ENCODE measurements around the gene STMP1. TPM values are rescaled to one million over a fixed set of nuclear protein-coding genes. Genes with fewer than 3 reads are reported as not detected.
A peak's percentile ranks its signal among the peaks of the same experiment; 100 is the strongest.

STMP1 gene
- total and polyA plus RNA-seq, 5 donors, result 27.4 to 30.9 (median 29.3) TPM

DNA sequence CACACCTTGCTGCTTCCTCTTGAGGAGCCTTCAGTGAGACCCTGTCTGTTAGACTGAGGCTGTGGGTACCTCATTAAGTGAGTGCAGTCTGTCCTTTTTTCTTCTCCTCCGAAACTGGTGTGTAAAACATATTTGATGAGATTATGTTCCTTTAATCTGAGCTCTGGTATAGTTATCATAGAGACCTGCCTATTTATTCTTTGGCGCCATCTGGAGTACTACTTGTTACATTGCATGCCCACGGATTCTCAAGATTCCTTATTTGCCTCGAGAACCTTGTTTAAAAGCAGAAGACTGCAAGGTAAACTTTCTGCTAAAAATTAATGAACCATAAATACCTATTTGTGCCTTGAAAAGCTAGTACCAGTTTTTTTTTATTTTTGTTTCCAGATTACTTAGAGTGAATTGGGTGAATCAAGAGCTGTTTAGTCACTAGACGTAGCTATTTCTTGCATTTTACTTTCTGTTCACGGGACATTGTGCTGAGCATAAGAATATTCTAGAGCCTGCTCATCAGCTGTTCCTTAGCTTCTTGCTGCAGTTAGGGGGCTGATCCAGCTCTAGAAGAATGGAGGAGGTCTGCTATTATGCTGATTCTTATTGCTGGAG, 16.9 kb upstream of the STMP1 start:
- H3K27me3 ChIP-seq (ENCODE audit: control insufficient read depth, insufficient read depth), result no peaks in the 10 kb centered on the region
- ATAC-seq (peak; percentile 26 to 73), DNase-seq (no peak)
- H3K4me3 ChIP-seq (ENCODE audit: low read length), result no peak overlapping the region
- intact Hi-C loops (cut with DNase I), result loop anchor here in 3 of 4 donors (5.0 to 10.0 kb wide), 3 partner anchors 361 to 371 kb away; no protein-coding TSS in a partner anchor
- H3K27ac ChIP-seq (ENCODE audit: low read length), result no peak overlapping the region
- 41% methylated on average over 6 of the region's 6 CpGs for WGBS
- H3K9me3 ChIP-seq (ENCODE audit: control insufficient read depth, low read length), result no peaks in the 10 kb centered on the region
- H3K4me1 ChIP-seq (ENCODE audit: control insufficient read depth, insufficient read depth, low read length), result no peaks in the 10 kb centered on the region

DNA sequence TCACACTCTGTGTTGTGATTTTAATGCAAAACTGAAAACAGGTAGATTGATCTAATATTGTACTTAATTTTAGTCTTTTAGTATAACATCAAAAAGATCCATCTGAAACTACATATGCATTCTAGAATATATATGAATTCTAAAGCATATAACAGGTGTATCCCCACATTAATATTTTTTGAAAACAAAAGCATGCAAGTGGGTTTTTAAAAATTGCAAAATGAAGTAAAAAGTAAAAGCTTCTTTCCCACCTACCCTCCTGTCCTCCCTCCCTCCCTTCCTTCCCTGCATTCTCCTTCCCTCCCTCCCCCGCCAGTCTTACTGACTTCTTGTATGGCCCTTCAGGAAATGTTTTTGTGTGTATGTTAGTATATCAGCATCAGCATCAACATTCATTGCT, 14.6 kb upstream of the STMP1 start:
- no peaks in the 10 kb centered on the region for H3K27me3 ChIP-seq (ENCODE audit: control insufficient read depth, insufficient read depth)
- H3K9me3 ChIP-seq (ENCODE audit: control insufficient read depth, low read length), result no peaks in the 10 kb centered on the region
- no peak overlapping the region for H3K4me3 ChIP-seq (ENCODE audit: low read length)
- H3K27ac ChIP-seq (ENCODE audit: low read length), result no peak overlapping the region
- WGBS, result 83% methylated on average over 1 of the region's 1 CpG
- no peaks in the 10 kb centered on the region for H3K4me1 ChIP-seq (ENCODE audit: control insufficient read depth, insufficient read depth, low read length)
- DNase-seq (no peak), ATAC-seq (no peak)
- intact Hi-C loops (cut with DNase I), result loop anchor here in 3 of 4 donors (5.0 to 10.0 kb wide), 3 partner anchors 363 to 373 kb away; no protein-coding TSS in a partner anchor

DNA sequence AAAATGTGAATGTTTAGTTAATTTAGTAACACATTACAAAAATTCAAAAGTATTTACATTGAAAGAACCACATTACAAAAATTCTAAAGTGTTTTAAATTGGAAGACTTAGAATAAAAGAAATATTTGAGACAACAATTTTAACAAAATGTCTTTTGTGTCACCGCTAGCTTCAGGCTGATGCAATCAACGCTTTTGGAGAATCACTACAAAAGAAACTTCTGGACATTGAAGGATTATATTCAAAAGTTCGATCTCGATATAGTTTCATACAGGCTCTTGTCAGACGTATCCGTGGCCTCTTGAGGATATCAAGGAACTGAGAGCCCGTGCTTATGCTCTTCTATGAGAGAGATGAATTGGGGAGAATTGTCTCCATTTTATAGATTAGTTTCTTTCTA, 14.1 kb upstream of the STMP1 start:
- H3K9me3 ChIP-seq (ENCODE audit: control insufficient read depth, low read length), result no peaks in the 10 kb centered on the region
- intact Hi-C loops (cut with DNase I), result loop anchor here in 3 of 4 donors (5.0 to 10.0 kb wide), 3 partner anchors 363 to 373 kb away; no protein-coding TSS in a partner anchor
- no peak for DNase-seq
- WGBS, result 82% methylated on average over 7 of the region's 7 CpGs
- H3K4me1 ChIP-seq (ENCODE audit: control insufficient read depth, insufficient read depth, low read length), result no peaks in the 10 kb centered on the region
- H3K4me3 ChIP-seq (ENCODE audit: low read length), result no peak overlapping the region
- no peak for ATAC-seq
- no peaks in the 10 kb centered on the region for H3K27me3 ChIP-seq (ENCODE audit: control insufficient read depth, insufficient read depth)
- no peak overlapping the region for H3K27ac ChIP-seq (ENCODE audit: low read length)

DNA sequence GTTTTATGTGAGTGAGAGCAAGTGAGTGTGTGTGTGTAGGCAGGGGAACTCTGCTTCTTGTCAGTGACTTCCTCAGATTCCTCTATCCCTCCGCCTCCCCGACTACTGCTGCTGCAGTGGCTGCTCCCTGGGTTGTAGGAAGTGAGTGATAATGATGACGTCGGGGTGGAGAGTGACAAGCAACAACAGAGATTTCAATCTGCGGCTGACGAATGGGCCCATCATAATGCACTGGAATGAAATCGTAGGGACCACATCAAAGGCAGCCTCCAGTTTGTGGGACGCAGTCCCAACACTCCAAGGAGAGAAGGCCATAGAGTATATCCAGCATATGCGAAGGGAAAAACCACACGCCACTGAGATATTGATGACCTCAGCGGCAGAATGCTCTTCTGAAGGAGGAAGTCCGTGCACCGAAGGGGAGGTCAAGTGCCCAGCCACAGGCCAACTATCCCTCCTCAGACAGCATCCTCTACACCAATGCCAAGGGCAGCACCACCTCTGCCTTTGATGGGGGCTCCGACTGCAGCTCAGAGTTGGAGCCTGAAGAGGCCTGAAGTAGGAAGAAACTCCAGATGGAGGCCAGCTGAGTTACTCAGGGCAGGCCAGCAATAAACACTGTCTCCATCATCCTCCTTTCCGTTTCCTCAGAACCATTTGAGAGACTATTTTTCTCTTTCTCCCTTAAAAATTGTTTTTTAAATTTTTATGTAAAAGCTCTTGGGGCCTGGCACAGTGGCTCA, 11.3 kb upstream of the STMP1 start:
- peak; percentile 22 to 69 for ATAC-seq
- no peaks in the 10 kb centered on the region for H3K4me1 ChIP-seq (ENCODE audit: control insufficient read depth, insufficient read depth, low read length)
- no peak overlapping the region for H3K4me3 ChIP-seq (ENCODE audit: low read length)
- intact Hi-C loops (cut with DNase I), result no loop called here
- no peak overlapping the region for H3K27ac ChIP-seq (ENCODE audit: low read length)
- H3K27me3 ChIP-seq (ENCODE audit: control insufficient read depth, insufficient read depth), result no peaks in the 10 kb centered on the region
- no peaks in the 10 kb centered on the region for H3K9me3 ChIP-seq (ENCODE audit: control insufficient read depth, low read length)
- 56% methylated on average over 15 of the region's 15 CpGs for WGBS
- DNase-seq, result no peak

DNA sequence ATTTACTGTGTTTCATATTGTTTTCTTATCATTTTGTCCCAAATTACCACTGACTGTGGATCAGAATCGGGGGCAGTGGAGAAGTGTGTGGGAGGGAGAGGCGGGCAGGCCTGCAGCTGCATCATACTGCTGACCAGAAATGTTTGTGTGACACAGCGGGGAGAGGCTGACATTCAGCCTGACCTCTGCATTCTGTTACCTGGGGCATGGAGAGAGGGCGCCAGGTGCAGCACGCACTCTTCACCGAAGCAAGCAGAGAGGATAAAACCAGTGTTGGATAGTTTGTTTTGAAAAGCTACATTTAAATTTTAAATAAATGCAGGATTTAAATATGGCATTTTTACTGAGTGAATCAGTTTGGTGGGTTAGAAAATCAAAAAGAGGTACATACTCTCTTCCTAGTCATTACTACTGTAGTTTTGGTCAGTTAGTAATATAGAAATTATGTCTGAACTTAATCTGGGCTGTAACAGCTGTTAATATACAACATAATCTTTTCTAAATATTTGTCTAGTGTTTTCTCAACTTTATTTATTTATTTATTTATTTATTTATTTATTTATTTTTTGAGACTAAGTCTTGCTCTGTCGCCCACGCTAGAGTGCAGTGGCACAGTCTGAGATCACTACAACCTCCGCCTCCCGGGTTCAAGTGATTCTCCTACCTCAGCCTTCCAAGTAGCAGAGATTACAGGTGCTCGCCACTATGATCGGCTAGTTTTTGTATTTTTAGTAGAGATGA, 8.8 kb upstream of the STMP1 start:
- 87% methylated on average over 12 of the region's 12 CpGs for WGBS
- no peaks in the 10 kb centered on the region for H3K9me3 ChIP-seq (ENCODE audit: control insufficient read depth, low read length)
- H3K4me3 ChIP-seq (ENCODE audit: low read length), result no peak overlapping the region
- H3K27ac ChIP-seq (ENCODE audit: low read length), result no peak overlapping the region
- DNase-seq (no peak), ATAC-seq (no peak)
- no peaks in the 10 kb centered on the region for H3K4me1 ChIP-seq (ENCODE audit: control insufficient read depth, insufficient read depth, low read length)
- H3K27me3 ChIP-seq (ENCODE audit: control insufficient read depth, insufficient read depth), result no peaks in the 10 kb centered on the region
- intact Hi-C loops (cut with DNase I), result no loop called here

DNA sequence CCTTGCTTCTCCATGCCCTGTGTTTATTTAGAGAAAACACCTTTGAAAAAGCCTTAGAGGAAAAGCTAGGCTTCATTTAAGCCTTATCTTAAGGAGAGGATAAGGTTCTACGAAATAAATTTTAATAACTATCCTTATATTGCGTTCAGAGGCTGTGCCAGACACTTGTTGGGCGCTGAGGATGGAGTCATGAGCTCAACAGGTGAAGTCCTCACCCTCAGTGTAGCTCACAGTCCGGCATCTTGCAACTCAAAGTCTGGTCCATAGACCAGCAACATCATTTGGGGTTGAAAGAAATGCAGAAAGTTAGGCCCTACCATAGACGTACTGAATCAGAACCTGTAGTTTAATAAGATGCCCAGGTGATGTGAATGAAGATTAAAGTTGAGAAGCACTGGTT, 3.8 kb upstream of the STMP1 start:
- no peaks in the 10 kb centered on the region for H3K27me3 ChIP-seq (ENCODE audit: control insufficient read depth, insufficient read depth)
- ATAC-seq (no peak), DNase-seq (no peak)
- intact Hi-C loops (cut with DNase I), result no loop called here
- H3K4me1 ChIP-seq (ENCODE audit: control insufficient read depth, insufficient read depth, low read length), result no peaks in the 10 kb centered on the region
- no peaks in the 10 kb centered on the region for H3K9me3 ChIP-seq (ENCODE audit: control insufficient read depth, low read length)
- no peak overlapping the region for H3K27ac ChIP-seq (ENCODE audit: low read length)
- 91% methylated on average over 5 of the region's 5 CpGs for WGBS
- no peak overlapping the region for H3K4me3 ChIP-seq (ENCODE audit: low read length)

DNA sequence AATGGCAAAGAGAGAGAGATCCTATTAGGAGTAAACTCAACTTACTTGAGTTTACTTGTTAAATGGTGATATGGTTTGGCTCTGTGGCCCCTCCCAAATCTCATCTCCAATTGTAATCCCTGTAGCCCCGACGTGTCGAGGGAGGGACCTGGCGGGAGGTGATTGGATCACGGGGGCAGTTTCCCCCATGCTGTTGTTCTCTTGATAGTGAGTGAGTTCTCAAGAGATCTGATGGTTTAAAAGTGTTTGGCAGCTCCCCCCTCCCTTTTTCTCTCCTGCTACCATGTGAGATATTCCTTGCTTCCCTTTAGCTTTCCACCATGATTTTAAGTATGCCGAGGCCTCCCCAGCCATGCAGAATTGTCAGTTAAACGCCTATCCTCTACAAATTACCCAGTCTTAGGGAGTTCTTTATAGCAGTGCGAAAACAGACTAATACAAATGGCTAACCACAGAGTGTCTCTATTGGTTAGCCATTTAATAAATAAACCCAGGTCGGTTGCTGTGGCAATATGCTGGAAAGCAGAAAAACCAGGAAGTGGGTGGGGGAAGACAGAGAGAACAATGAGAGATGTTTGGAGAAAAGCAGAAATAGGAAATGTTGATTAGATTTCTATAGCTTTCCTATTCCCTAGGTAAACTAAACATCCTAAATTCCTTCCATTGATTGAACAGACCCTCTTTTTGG, 3.0 kb upstream of the STMP1 start:
- H3K4me1 ChIP-seq (ENCODE audit: control insufficient read depth, insufficient read depth, low read length), result no peaks in the 10 kb centered on the region
- H3K27me3 ChIP-seq (ENCODE audit: control insufficient read depth, insufficient read depth), result no peaks in the 10 kb centered on the region
- no peak for ATAC-seq
- intact Hi-C loops (cut with DNase I), result no loop called here
- H3K9me3 ChIP-seq (ENCODE audit: control insufficient read depth, low read length), result no peaks in the 10 kb centered on the region
- no peak overlapping the region for H3K4me3 ChIP-seq (ENCODE audit: low read length)
- H3K27ac ChIP-seq (ENCODE audit: low read length), result no peak overlapping the region
- WGBS, result 74% methylated on average over 9 of the region's 9 CpGs
- no peak for DNase-seq

DNA sequence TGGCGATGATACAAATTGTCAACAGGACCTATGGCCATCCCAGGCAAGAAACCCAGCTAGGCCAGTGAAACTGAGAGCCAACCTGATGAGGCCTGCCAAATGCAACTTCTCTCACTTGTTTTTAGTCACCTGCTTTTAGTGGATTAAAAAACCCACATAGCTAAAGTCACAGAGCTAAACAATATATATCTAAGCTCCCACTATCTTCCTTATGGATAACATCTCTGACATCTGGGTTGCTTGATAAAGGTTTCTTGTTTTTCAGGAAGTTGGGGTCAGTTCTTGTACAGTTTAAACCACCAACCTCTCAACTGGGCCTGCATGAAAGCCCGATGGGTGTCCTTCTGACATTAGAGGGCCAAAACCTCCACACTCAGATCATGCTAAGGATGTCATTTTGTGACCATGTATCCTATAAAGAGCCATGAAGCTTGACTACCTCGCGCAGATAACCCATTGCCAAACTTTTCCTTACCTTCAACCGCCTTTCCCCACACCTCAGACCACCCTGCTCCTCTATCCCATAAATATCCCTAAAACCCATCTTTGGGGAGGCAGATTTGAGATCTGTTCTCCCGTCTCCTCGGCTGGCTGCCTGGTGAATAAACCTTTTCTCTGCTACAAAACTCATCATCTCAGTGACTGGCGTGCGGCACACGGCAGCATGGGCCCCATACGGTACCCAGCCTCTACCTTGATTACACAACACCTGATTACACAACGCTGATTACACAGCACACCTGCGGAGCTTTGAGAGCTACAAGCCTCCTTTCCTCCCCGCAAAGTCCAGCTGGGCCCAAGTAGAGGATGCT, 797 bp upstream of the STMP1 start:
- Histone ChIP-seq H3K9me3 (ENCODE audit: control insufficient read depth, low read length) (no peaks in the 10 kb centered on the region), H3K27ac (ENCODE audit: low read length) (peak overlapping the region; percentile 25), H3K4me1 (ENCODE audit: control insufficient read depth, insufficient read depth, low read length) (no peaks in the 10 kb centered on the region), H3K4me3 (ENCODE audit: low read length) (peak overlapping the region; percentile 34), H3K27me3 (ENCODE audit: control insufficient read depth, insufficient read depth) (no peaks in the 10 kb centered on the region)
- intact Hi-C loops (cut with DNase I), result loop anchor here in 1 of 4 donors (10.0 kb wide), 2 partner anchors 313 to 343 kb away; partner anchors contain the start of gene MTPN
- ATAC-seq, result peak; percentile 4 to 7
- DNase-seq, result no peak
- 72% methylated on average over 14 of the region's 14 CpGs for WGBS

DNA sequence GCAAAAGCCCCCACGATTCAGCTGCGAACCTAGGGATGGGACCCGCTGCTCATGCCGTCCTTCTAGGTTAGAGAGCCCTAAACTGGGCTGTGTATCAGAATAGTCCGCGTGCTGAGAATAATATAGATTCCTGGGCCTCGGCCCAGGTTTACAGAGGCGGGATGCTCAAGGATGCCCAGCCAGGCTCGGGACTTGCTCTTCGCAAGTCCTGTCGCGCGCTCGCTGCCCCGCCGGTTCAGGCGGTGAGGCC, 266 bp upstream of the STMP1 start:
- H3K4me3 ChIP-seq (ENCODE audit: low read length), result peak overlapping the region; percentile 34
- no peaks in the 10 kb centered on the region for H3K9me3 ChIP-seq (ENCODE audit: control insufficient read depth, low read length)
- intact Hi-C loops (cut with DNase I), result loop anchor here in 1 of 4 donors (10.0 kb wide), 2 partner anchors 313 to 343 kb away; partner anchors contain the start of gene MTPN
- H3K27ac ChIP-seq (ENCODE audit: low read length), result peak overlapping the region; percentile 25
- H3K4me1 ChIP-seq (ENCODE audit: control insufficient read depth, insufficient read depth, low read length), result no peaks in the 10 kb centered on the region
- H3K27me3 ChIP-seq (ENCODE audit: control insufficient read depth, insufficient read depth), result no peaks in the 10 kb centered on the region
- WGBS, result 10% methylated on average over 17 of the region's 17 CpGs
- DNase-seq, result no peak
- no peak for ATAC-seq

DNA sequence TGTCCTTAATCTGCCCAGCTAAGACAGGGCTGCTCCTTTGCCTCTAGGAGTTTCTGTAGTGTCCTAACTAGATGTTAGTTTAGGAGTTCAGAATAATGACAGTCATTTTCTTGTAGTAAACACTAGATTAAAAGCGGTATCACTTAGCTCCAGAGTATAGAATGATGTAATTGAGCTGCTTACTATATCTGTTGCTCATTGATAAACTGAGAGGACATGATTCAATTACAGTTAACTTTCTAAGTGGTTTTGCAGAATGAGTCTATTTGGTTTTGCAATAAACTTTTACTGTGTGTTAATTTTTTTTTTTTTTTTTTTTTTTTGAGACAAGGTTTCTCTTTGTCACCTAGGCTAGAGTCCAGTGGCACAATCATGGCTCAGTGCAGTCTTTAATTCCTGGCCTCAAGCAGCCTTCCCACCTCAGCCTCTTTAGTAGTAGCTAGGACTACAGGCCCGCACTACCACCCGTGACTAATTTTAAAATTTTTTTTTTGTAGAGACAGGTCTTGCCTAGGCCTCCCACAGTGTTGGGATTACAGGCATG, 1.8 kb downstream of the STMP1 start:
- DNase-seq (no peak), ATAC-seq (no peak)
- intact Hi-C loops (cut with DNase I), result loop anchor here in 1 of 4 donors (10.0 kb wide), 2 partner anchors 311 to 341 kb away; partner anchors contain the start of gene MTPN
- Histone ChIP-seq H3K27ac (ENCODE audit: low read length) (no peak overlapping the region), H3K27me3 (ENCODE audit: control insufficient read depth, insufficient read depth) (no peaks in the 10 kb centered on the region), H3K4me1 (ENCODE audit: control insufficient read depth, insufficient read depth, low read length) (peaks cover 3% of the 10 kb centered on the region), H3K9me3 (ENCODE audit: control insufficient read depth, low read length) (no peaks in the 10 kb centered on the region), H3K4me3 (ENCODE audit: low read length) (no peak overlapping the region)
- 64% methylated on average over 3 of the region's 3 CpGs for WGBS
